Gastroesophageal sphincter (tissue), 4 donors: Measurements from ENCODE around the gene PRR36. TPM values are rescaled to one million over a fixed set of nuclear protein-coding genes. Genes with fewer than 3 reads are reported as not detected.

ENCODE experiments used
- ATAC-seq: fragments of 150-250 bp; one replicate; pipeline ENCODE4 v1.9.1; 2016; ENCODE audit warnings: mild to moderate bottlenecking, moderate library complexity
- H3K27ac ChIP-seq, 4 donors: fragments of 200-600 bp; sonication (generic) in 3 of 4; 1 replicate in 3 of 4; 2 replicates in 1 of 4; pipeline ENCODE4 v1.5.1; 2016 to 2019
- H3K27me3 ChIP-seq: fragments of 200-600 bp; sonication (generic); one replicate; pipeline ENCODE4 v1.5.1; 2019
- H3K36me3 ChIP-seq, 2 donors: fragments of 200-600 bp; sonication (generic); one replicate each; pipeline ENCODE4 v1.5.1; 2019; ENCODE audit warnings: control low read depth in 1 of 2
- H3K4me1 ChIP-seq, 3 donors: fragments of 200-600 bp; sonication (generic); 1 replicate in 2 of 3; 2 replicates in 1 of 3; pipeline ENCODE4 v1.5.1; 2016 to 2019; ENCODE audit warnings: control low read depth in 2 of 3
- H3K4me3 ChIP-seq, 2 donors: fragments of 200-600 bp; sonication (generic); one replicate each; pipeline ENCODE4 v1.5.1; 2019; ENCODE audit warnings: mild to moderate bottlenecking in 1 of 2, moderate library complexity in 1 of 2
- H3K9me3 ChIP-seq, 3 donors: fragments of 200-600 bp; sonication (generic); one replicate each; pipeline ENCODE4 v1.5.1; 2017 to 2019; ENCODE audit warnings: control low read depth in 2 of 3
- EP300 ChIP-seq: sonication (generic); formaldehyde crosslinking; IDR thresholded peaks from one replicate; pipeline ENCODE4 v1.6.1; 2017; ENCODE audit warnings: antibody characterized with exemption, mild to moderate bottlenecking
- POLR2A ChIP-seq, 2 donors: fragments of 450-650 bp; IDR thresholded peaks; one replicate each; pipeline ENCODE4 v1.6.1; 2017; ENCODE audit warnings: antibody characterized with exemption in 2 of 2, mild to moderate bottlenecking in 2 of 2, moderate library complexity in 1 of 2
- POLR2AphosphoS5 ChIP-seq: sonication (generic); formaldehyde crosslinking; IDR thresholded peaks from one replicate; pipeline ENCODE4 v1.6.1; 2017; ENCODE audit warnings: antibody characterized with exemption
- WGBS, 2 donors: methylation state at CpG; one replicate each; pipeline ENCODE4 v1.1.5; 2018; ENCODE audit warnings: low coverage in 1 of 2; 5-methylcytosine and 5-hydroxymethylcytosine counted together
- total RNA-seq, 4 donors: library from RNA; depleted of rRNA; stranded (reverse); fragments of >200 nt; gene quantifications; one replicate each; pipeline ENCODE4 v1.1.0, GENCODE V29; 2016
- TF ChIP-seq, protein P1 (sequence below), 4 experiments: fragments of 200-600 bp in 2 of 4; fragments of 450-650 bp in 2 of 4; sonication (generic) in 1 of 4; IDR thresholded peaks; one replicate each; pipeline ENCODE4 v1.5.1; 2017 to 2019; ENCODE audit warnings: antibody characterized with exemption in 4 of 4, mild to moderate bottlenecking in 2 of 4, moderate library complexity in 2 of 4

Gene PRR36
- total RNA-seq, 4 donors from 2014 or later, result not detected

GRCh38 chr19:7830272-7830771 is 43.9 kb downstream of the PRR36 start:
- peak overlapping the region in 3 of 4 donors; percentile 53 to 79 (median 70) for H3K27ac ChIP-seq
- ATAC-seq, result no peak
- WGBS, 2 donors, result 0% methylated on average over 2 of the region's 53 CpGs; no CpG with 5 or more reads in 1 of the 2 donors

DNA sequence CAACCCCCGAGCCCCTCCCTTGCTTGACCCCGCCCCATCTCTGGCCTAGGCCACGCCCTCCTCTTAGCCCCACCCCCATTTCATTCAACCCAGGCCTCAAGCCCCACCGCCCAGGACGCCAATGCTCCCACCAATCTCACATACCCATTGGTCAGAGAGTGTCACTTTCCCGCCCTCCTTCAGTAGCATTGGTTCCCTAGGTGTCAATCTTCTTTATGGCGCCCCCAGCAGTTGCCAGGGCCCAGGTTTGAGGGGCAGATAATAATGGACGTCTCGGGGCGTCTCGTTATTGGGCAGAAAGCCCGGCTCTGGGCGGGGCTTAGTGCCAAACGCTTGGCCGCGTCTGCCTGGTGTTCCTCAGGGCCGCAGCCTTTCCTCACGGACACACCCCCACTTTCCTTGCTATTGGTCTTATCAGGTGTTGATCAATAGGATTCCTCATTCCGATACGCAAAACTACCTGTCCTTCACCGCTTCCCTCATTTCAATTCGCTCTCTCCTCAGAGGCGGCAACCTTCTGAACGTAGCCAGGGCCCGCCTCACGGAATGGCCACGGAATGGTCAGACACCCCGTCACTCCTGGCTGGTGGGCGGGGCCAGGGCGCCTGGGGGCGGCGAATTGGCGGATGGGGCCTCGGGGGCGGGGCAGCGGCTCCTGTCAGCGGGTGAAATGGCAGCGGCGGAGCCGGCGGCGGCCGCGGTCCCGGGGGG is 44.5 kb downstream of the PRR36 start, which contains the start of gene EVI5L:
EVI5L (plus strand) TSS at position 658 of the 711 bp plus-strand sequence. CDS start 16,325 bp downstream, outside the sequence.
- no peaks in the 10 kb centered on the region for H3K9me3 ChIP-seq
- peak within 1 kb of the TSS in 3 of 4 donors; percentile 53 to 79 (median 70) for H3K27ac ChIP-seq
- H3K36me3 ChIP-seq, result no peaks in the 10 kb centered on the region
- peaks cover 0 to 42% (median 14%) of the 10 kb centered on the region in 3 donors for H3K4me1 ChIP-seq
- ATAC-seq, result peak; percentile 97
- H3K4me3 ChIP-seq, result peak within 1 kb of the TSS; percentile 74 to 96
- WGBS, 2 donors, result 0 to 2% methylated on average over 3 to 9 of the region's 45 CpGs
- TF ChIP-seq POLR2A (IDR thresholded peaks at IDR 0.05), result no peak
- TF ChIP-seq, protein P1, sequence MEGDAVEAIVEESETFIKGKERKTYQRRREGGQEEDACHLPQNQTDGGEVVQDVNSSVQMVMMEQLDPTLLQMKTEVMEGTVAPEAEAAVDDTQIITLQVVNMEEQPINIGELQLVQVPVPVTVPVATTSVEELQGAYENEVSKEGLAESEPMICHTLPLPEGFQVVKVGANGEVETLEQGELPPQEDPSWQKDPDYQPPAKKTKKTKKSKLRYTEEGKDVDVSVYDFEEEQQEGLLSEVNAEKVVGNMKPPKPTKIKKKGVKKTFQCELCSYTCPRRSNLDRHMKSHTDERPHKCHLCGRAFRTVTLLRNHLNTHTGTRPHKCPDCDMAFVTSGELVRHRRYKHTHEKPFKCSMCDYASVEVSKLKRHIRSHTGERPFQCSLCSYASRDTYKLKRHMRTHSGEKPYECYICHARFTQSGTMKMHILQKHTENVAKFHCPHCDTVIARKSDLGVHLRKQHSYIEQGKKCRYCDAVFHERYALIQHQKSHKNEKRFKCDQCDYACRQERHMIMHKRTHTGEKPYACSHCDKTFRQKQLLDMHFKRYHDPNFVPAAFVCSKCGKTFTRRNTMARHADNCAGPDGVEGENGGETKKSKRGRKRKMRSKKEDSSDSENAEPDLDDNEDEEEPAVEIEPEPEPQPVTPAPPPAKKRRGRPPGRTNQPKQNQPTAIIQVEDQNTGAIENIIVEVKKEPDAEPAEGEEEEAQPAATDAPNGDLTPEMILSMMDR (IDR thresholded peaks at IDR 0.05), result no peak
- TF ChIP-seq EP300, result no peak
- peak; percentile 82 for TF ChIP-seq POLR2AphosphoS5
- H3K27me3 ChIP-seq, result peaks cover 11% of the 10 kb centered on the region

More at GRCh38 chr19:7830272-7830771, 43.9 kb downstream of the PRR36 start:
- Histone ChIP-seq H3K4me3 (peak overlapping the region; percentile 74 to 96), H3K9me3 (no peaks in the 10 kb centered on the region), H3K4me1 (peaks cover 0 to 42% (median 14%) of the 10 kb centered on the region in 3 donors), H3K27me3 (peaks cover 6% of the 10 kb centered on the region), H3K36me3 (no peaks in the 10 kb centered on the region)
- TF ChIP-seq POLR2A (IDR thresholded peaks at IDR 0.05) (no peak), POLR2AphosphoS5 (no peak), EP300 (no peak)
- TF ChIP-seq, protein P1 (IDR thresholded peaks at IDR 0.05), result no peak

DNA sequence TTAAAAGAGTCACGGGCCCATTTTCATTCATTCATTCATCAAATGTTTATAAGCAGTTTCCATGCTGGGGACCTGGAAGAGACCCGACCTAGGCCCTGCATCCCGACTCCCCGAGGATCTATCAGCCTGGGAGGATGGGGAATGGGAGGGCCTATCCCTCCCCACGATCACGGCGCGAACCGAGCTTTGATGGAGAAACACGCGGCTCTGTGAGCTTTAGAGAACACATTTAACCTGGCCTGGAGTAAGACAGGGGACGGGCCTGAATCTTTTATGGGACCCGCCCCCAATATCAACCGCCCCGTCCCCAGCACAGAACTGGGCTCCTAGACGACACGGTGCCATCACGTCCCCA is 45.0 kb downstream of the PRR36 start:
- no peak for ATAC-seq
- 5 to 9% methylated on average over 7 to 13 of the region's 18 CpGs for WGBS, 2 donors
- Histone ChIP-seq H3K27ac (peak overlapping the region in 3 of 4 donors; percentile 52 to 62 (median 53)), H3K36me3 (no peaks in the 10 kb centered on the region), H3K4me3 (peak overlapping the region in 1 of 2 donors; percentile 96), H3K27me3 (peaks cover 17% of the 10 kb centered on the region), H3K9me3 (no peaks in the 10 kb centered on the region), H3K4me1 (peaks cover 0 to 42% (median 14%) of the 10 kb centered on the region in 3 donors)
- TF ChIP-seq POLR2AphosphoS5, result no peak

DNA sequence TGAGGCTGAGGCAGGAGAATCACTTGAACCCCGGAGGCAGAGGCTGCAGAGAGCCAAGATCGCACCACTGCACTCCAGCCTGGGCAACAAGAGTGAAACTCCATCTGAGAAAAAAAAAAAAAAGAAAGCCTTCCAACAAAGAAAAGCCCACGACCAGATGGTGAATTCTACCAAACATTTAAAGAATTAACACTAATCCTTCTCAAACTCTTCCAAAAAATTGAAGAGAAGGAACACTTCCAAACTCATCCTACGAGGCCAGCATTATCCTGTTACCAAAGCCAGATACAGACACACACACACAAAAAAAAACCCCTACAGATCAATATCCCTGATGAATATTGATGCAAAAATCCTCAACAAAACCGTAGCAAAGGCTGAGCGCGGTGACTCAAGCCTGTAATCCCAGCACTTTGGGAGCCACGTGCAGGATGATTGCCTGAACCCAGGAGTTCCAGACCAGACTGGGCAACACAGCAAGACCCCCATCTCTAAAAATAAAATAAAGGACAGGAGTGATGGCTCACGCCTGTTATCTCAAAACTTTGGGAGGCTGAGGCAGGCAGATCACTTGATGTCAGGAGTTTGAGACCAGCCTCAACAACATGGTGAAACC is 50.4 kb downstream of the PRR36 start:
- peaks cover 0 to 4% (median 0%) of the 10 kb centered on the region in 3 donors for H3K9me3 ChIP-seq
- 36 to 64% methylated on average over 6 of the region's 9 CpGs for WGBS, 2 donors
- H3K4me1 ChIP-seq, result no peaks in the 10 kb centered on the region
- H3K27ac ChIP-seq, result no peak overlapping the region
- no peak for ATAC-seq
- TF ChIP-seq POLR2A (IDR thresholded peaks at IDR 0.05), result no peak
- TF ChIP-seq, protein P1 (IDR thresholded peaks at IDR 0.05), result no peak
- no peak for TF ChIP-seq POLR2AphosphoS5
- H3K4me3 ChIP-seq, result no peak overlapping the region
- no peaks in the 10 kb centered on the region for H3K36me3 ChIP-seq
- peaks cover 63% of the 10 kb centered on the region for H3K27me3 ChIP-seq

GRCh38 chr19:7822910-7823515 is 51.2 kb downstream of the PRR36 start:
- TF ChIP-seq POLR2AphosphoS5 (no peak), POLR2A (IDR thresholded peaks at IDR 0.05) (no peak), EP300 (no peak)
- TF ChIP-seq, protein P1 (IDR thresholded peaks at IDR 0.05), result no peak
- no peak for ATAC-seq
- H3K4me1 ChIP-seq, result no peaks in the 10 kb centered on the region
- H3K36me3 ChIP-seq, result no peaks in the 10 kb centered on the region
- no peak overlapping the region for H3K27ac ChIP-seq
- no peak overlapping the region for H3K4me3 ChIP-seq
- WGBS, 2 donors, result 85 to 100% methylated on average over 2 to 4 of the region's 4 CpGs
- peaks cover 0 to 12% (median 0%) of the 10 kb centered on the region in 3 donors for H3K9me3 ChIP-seq
- H3K27me3 ChIP-seq, result peaks cover 70% of the 10 kb centered on the region
